Endothelial cell of umbilical vein (primary cell): ENCODE data around the gene FLRT3. TPM values are rescaled to one million over a fixed set of nuclear protein-coding genes. Genes with fewer than 3 reads are reported as not detected.

ENCODE experiments used
- BruUV-seq: library from RNA; stranded (reverse); fragments of 400-500 nt; replicated peaks from 2 replicates; lab custom pipeline; 2021; lab: Mats Ljungman, UMichigan
- CTCF ChIA-PET: fragments of 300-600, 350-600 bp; sonication (Branson Sonifier 250); formaldehyde crosslinking; loops from one replicate; lab custom pipeline; 2021; ENCODE audit warnings: antibody characterized with exemption, inconsistent platforms; lab: Charles Lee
- POLR2A ChIA-PET: fragments of 300-600, 350-600 bp; sonication (Branson Sonifier 250); formaldehyde crosslinking; loops from one replicate; lab custom pipeline; 2021; ENCODE audit warnings: antibody characterized with exemption, inconsistent platforms; lab: Charles Lee
- DNase-seq: peaks from one replicate; pipeline ENCODE4 v3.0.0-alpha.2; 2011; ENCODE audit warnings: low read depth, low spot score
- FAIRE-seq: peaks from 2 replicates; lab custom pipeline; 2011; peaks lifted over from hg19 to GRCh38; lab: Jason Lieb, UNC
- H2AFZ ChIP-seq: 2 replicates; pipeline ENCODE4 v1.6.0; 2012; ENCODE audit warnings: low read depth, low read length, control low read depth, inconsistent platforms
- H3K27ac ChIP-seq: 2 replicates; pipeline ENCODE4 v1.5.1; 2011; ENCODE audit warnings: low read depth, mild to moderate bottlenecking, control low read depth, low read length, moderate library complexity; ENCODE audit not compliant: insufficient read depth
- H3K27me3 ChIP-seq, 2 experiments: 2 replicates each; pipeline versions ENCODE4 v1.6.0 to v1.6.1; 2011; ENCODE audit warnings: low read length in 2 of 2, mixed read lengths in 1 of 2; ENCODE audit not compliant: control insufficient read depth in 2 of 2, insufficient read depth in 2 of 2
- H3K36me3 ChIP-seq, 2 experiments: 2 replicates in 1 of 2; 3 replicates in 1 of 2; pipeline ENCODE4 v1.5.1; 2011; ENCODE audit warnings: low read length in 2 of 2, mild to moderate bottlenecking in 1 of 2, moderate library complexity in 1 of 2; ENCODE audit not compliant: control insufficient read depth in 2 of 2, insufficient read depth in 2 of 2; ENCODE audit errors: extremely low read depth in 1 of 2
- H3K4me1 ChIP-seq: 3 replicates; pipeline ENCODE4 v1.5.1; 2011; ENCODE audit warnings: mild to moderate bottlenecking, low read length; ENCODE audit not compliant: control insufficient read depth, insufficient read depth; ENCODE audit errors: extremely low read depth
- H3K4me2 ChIP-seq: 2 replicates; pipeline ENCODE4 v1.6.1; 2011; ENCODE audit warnings: low read length, control low read depth, mixed read lengths; ENCODE audit not compliant: insufficient read depth
- H3K4me3 ChIP-seq, 3 experiments: fragments of 200-600 bp in 1 of 3; sonication (generic), shearing (Covaris generic) in 1 of 3; replicated peaks in 1 of 3; 2 replicates each; pipeline ENCODE4 v1.5.1; 2011 to 2016; ENCODE audit warnings: control low read depth in 3 of 3, low read length in 3 of 3, mild to moderate bottlenecking in 2 of 3, inconsistent platforms in 1 of 3, low read depth in 1 of 3, moderate library complexity in 1 of 3; ENCODE audit not compliant: insufficient read depth in 1 of 3
- H3K79me2 ChIP-seq: 2 replicates; pipeline ENCODE4 v1.6.0; 2012; ENCODE audit warnings: low read length, inconsistent platforms; ENCODE audit not compliant: control insufficient read depth, insufficient read depth
- H3K9ac ChIP-seq: replicated peaks from 2 replicates; pipeline ENCODE3; 2011; ENCODE audit warnings: low read length, control low read depth; ENCODE audit not compliant: insufficient read depth; ENCODE audit errors: extremely low read depth
- H3K9me1 ChIP-seq: replicated peaks from 3 replicates; pipeline ENCODE4 v1.6.0; 2011; ENCODE audit warnings: mild to moderate bottlenecking, low read length; ENCODE audit not compliant: control insufficient read depth, insufficient read depth; ENCODE audit errors: extremely low read depth
- H3K9me3 ChIP-seq: replicated peaks from 2 replicates; pipeline ENCODE4 v1.5.1; 2012; ENCODE audit warnings: low read length, inconsistent platforms; ENCODE audit not compliant: control insufficient read depth, insufficient read depth
- H4K20me1 ChIP-seq: replicated peaks from 2 replicates; pipeline ENCODE3; 2011; ENCODE audit warnings: mild to moderate bottlenecking, low read length; ENCODE audit not compliant: control insufficient read depth, insufficient read depth; ENCODE audit errors: extremely low read depth
- CTCF ChIP-seq, 2 donors: IDR thresholded peaks; 1 replicate in 1 of 2; 2 replicates in 1 of 2; pipeline ENCODE4 v1.5.1; 2011; ENCODE audit warnings: low read length in 2 of 2, mild to moderate bottlenecking in 2 of 2, moderate library complexity in 2 of 2, control low read depth in 1 of 2, inconsistent platforms in 1 of 2, low read depth in 1 of 2; ENCODE audit not compliant: insufficient read depth in 1 of 2; ENCODE audit errors: extremely low read depth in 1 of 2
- EZH2 ChIP-seq: IDR thresholded peaks from 2 replicates; pipeline ENCODE4 v1.6.1; 2012; ENCODE audit warnings: borderline replicate concordance, low read depth, mild to moderate bottlenecking, moderate library complexity, low read length, inconsistent platforms; ENCODE audit not compliant: severe bottlenecking
- FOS ChIP-seq: IDR thresholded peaks from 2 replicates; pipeline ENCODE4 v1.6.1; 2011; ENCODE audit warnings: mild to moderate bottlenecking, low read length, moderate library complexity, borderline replicate concordance; ENCODE audit not compliant: insufficient read depth
- GATA2 ChIP-seq: IDR thresholded peaks from 2 replicates; pipeline ENCODE4 v1.7.0; 2011; ENCODE audit warnings: low read depth, mild to moderate bottlenecking, moderate library complexity, mixed read lengths, low read length; ENCODE audit not compliant: insufficient read length, insufficient read depth
- JUN ChIP-seq: IDR thresholded peaks from 2 replicates; pipeline ENCODE4 v1.6.1; 2011; ENCODE audit warnings: borderline replicate concordance, low read depth; ENCODE audit not compliant: insufficient read length, insufficient read depth
- MAX ChIP-seq: IDR thresholded peaks from 2 replicates; pipeline ENCODE4 v1.6.1; 2011; ENCODE audit not compliant: insufficient read depth, insufficient read length
- MYC ChIP-seq: IDR thresholded peaks from one replicate; pipeline ENCODE4 v1.6.1; 2011; ENCODE audit warnings: mild to moderate bottlenecking, low read depth, low read length
- POLR2A ChIP-seq: IDR thresholded peaks from 2 replicates; pipeline ENCODE4 v1.6.1; 2012; ENCODE audit warnings: low read depth, mild to moderate bottlenecking, control low read depth, low read length
- POLR2AphosphoS5 ChIP-seq: IDR thresholded peaks from 2 replicates; pipeline ENCODE4 v1.6.1; 2012; ENCODE audit warnings: low read depth, mild to moderate bottlenecking, control low read depth, low read length, moderate library complexity; ENCODE audit not compliant: insufficient read depth
- dilution Hi-C: fragments of 300-500 bp; cut with MboI; formaldehyde crosslinking; loops from one replicate; pipeline ENCODE4 v1.15.0; 2019; ENCODE audit warnings: low sequenced_read_pairs; ENCODE audit not compliant: extremely low pct_ligation_motif_present
- intact Hi-C: fragments of 100-400 bp; cut with micrococcal nuclease; formaldehyde crosslinking; loops from one replicate; pipeline ENCODE4 v1.10.0; 2022
- polyA plus RNA-seq, 4 experiments: library from polyadenylated mRNA; depleted of rRNA in 3 of 4; stranded (reverse) in 3 of 4; unstranded in 1 of 4; fragments of >200 nt; gene quantifications; 2 replicates each; pipeline versions ENCODE4 v1.2.1 to v1.2.3, GENCODE V29; 2011 to 2012; ENCODE audit warnings: missing spikeins in 1 of 4
- total RNA-seq: library from RNA; stranded (reverse); gene quantifications from 2 replicates; pipeline ENCODE4 v1.2.3, GENCODE V29; 2021

FLRT3 gene
- total and polyA plus RNA-seq, 2 donors (not counting 3 experiments of a cell fraction or from before 2014, with no cell fraction given), result 0.06 to 0.13 TPM

GRCh38 chr20:14332866-14333265 lies 4.5 kb downstream of the FLRT3 start:
- peaks cover 0 to 2% of the 10 kb centered on the region in 2 experiments for H3K27me3 ChIP-seq
- H3K4me2 ChIP-seq, result no peak overlapping the region
- no peaks in the 10 kb centered on the region for H4K20me1 ChIP-seq
- BruUV-seq, result no TSS peak
- no peak overlapping the region for H3K4me3 ChIP-seq
- no peak for DNase-seq
- TF ChIP-seq CTCF (IDR thresholded peaks at IDR 0.05; ENCODE audit: extremely low read depth in 1 of 2, insufficient read depth in 1 of 2, low read depth in 1 of 2, low read length in 2 of 2) (no peak), POLR2AphosphoS5 (no peak), MAX (no peak), FOS (no peak), MYC (no peak), POLR2A (no peak), JUN (no peak), EZH2 (no peak), GATA2 (no peak)
- H3K4me1 ChIP-seq, result peaks cover 5% of the 10 kb centered on the region
- H3K79me2 ChIP-seq, result no peaks in the 10 kb centered on the region
- ChIA-PET CTCF (interaction anchor here (0.8 kb wide), 1 partner anchor 905 kb away, joined by 6 read pairs; no protein-coding TSS in a partner anchor), POLR2A (no interaction called here)
- H3K9ac ChIP-seq, result no peak overlapping the region
- FAIRE-seq, result no peak
- H3K27ac ChIP-seq, result no peak overlapping the region
- H2AFZ ChIP-seq, result no peak overlapping the region
- H3K9me1 ChIP-seq, result no peaks in the 10 kb centered on the region
- intact Hi-C loops, result loop anchor here (10.0 kb wide), 1 partner anchor 1602 kb away; no protein-coding TSS in a partner anchor
- no peaks in the 10 kb centered on the region for H3K9me3 ChIP-seq
- no peaks in the 10 kb centered on the region for H3K36me3 ChIP-seq
- dilution Hi-C loops, result no loop called here
